ENCODE data around the gene PTPRG. TPM values are rescaled to one million over a fixed set of nuclear protein-coding genes. Genes with fewer than 3 reads are reported as not detected.

PTPRG gene
- total RNA-seq, 1 donor from 2014 or later = 34.1 TPM

DNA sequence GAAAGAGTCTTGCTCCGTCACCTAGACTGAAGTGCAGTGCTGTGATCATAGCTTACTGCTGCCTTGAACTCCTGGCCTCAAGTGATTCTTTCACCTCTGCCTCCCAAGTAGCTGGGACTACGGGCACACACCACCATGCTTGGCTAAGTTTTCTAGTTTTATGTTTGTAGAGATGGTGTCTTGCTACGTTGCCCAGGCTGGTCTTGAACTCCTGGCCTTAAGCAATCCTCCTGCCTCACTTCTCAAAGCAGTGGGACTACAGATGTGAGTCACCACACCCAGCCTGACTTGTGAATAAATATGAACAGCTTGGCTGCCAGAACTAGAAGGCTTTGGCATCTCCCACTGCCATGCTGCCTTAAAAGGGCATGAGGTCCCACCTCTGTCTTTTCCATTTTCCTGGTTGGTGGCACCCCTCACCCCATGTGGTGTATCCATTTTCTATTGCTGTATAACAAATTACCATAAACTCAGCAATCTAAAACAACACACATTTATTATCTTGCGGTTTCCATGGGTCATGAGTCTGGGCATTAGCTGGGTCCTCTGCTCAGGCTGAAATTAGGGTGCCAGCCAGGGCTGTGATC lies 44.3 kb downstream of the PTPRG start:
- ATAC-seq (no peak), DNase-seq (ENCODE audit: missing footprints) (no peak)
- intact Hi-C loops (cut with DNase I) = no loop called here

DNA sequence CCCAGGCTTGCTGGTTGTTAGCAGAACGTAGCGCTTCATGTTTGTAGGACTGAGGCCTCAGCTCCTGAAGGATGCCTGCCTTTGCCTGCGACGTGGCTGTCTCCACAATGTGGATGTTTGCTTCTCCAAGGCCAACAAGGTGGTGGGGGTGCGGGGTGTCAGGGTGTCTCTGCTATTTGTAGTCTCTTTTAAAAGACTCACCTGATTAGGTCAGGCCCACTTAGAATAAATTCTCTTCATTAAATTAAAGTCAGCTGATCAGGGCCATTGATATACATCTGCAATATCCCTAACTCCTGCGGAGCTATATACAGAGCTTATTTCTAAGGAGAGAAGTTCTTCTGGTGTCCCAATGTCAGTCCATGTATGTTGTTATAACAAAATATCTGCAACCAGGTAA lies 44.8 kb downstream of the PTPRG start:
- DNase-seq (ENCODE audit: missing footprints) (no peak), ATAC-seq (no peak)
- intact Hi-C loops (cut with DNase I) = no loop called here

DNA sequence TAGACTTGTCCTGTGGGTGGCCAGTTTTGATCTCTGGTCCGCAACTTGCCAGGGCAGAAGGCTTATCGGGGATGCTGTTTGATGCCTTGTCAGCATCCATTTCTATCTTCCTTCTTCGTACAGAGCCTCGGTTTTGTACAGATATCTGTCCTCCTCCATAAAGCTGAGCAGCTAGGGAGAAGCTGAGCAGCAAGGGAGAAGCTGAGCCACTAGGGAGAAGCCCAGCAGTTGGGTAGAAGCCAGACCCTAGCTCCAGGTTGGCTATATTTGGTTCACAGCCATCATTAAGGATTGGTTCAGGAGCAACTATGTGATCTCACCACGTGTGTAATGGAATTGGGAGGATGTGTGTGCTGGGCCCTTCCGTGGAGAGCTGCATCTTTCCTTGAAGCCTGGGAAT lies 46.7 kb downstream of the PTPRG start:
- intact Hi-C loops (cut with DNase I) = no loop called here
- no peak for ATAC-seq

DNA sequence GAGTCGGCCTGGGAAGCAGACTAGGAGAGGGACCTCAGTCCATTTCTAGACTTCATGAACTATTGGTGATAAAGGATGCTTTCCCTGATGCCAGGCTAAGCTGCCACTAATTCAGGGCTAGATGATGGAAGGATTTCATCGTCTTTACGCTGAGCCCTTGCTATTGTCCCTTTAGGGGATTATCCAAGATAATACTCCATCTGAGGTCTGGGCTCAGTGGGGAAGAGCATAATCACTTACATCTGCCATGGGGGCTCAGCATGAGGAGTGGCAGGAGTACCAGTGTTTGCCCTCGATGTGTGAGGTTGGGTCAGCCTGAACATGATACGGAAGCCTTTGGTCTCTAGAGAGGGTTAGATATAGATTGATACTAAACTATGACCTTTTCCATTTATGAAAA lies 47.3 kb downstream of the PTPRG start:
- no peak for ATAC-seq
- intact Hi-C loops (cut with DNase I) = no loop called here

More for the DNA sequence above, 46.7 kb downstream of the PTPRG start:
- DNase-seq (ENCODE audit: missing footprints) = no peak

DNA sequence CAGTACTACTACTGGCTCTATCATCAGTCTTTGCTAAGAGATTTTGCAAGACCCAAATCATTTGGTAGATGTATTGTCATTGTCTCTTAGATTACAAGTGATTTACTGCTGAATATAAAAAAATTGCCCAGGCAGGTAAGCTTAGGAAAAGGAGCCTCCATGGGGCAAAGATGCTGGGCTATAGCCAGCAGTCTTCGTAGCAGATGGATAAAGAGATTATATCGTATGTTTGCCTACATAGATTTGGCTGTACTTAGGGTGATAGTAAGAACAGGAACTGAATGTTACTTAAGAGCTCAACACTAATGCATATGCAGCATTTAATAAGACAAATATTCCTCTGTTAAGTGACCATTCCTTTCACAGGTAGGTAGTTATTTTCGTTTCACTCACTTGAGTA lies 48.9 kb downstream of the PTPRG start:
- no peak for ATAC-seq
- intact Hi-C loops (cut with DNase I) = no loop called here

More for the DNA sequence above, 47.3 kb downstream of the PTPRG start:
- no peak for DNase-seq (ENCODE audit: missing footprints)

DNA sequence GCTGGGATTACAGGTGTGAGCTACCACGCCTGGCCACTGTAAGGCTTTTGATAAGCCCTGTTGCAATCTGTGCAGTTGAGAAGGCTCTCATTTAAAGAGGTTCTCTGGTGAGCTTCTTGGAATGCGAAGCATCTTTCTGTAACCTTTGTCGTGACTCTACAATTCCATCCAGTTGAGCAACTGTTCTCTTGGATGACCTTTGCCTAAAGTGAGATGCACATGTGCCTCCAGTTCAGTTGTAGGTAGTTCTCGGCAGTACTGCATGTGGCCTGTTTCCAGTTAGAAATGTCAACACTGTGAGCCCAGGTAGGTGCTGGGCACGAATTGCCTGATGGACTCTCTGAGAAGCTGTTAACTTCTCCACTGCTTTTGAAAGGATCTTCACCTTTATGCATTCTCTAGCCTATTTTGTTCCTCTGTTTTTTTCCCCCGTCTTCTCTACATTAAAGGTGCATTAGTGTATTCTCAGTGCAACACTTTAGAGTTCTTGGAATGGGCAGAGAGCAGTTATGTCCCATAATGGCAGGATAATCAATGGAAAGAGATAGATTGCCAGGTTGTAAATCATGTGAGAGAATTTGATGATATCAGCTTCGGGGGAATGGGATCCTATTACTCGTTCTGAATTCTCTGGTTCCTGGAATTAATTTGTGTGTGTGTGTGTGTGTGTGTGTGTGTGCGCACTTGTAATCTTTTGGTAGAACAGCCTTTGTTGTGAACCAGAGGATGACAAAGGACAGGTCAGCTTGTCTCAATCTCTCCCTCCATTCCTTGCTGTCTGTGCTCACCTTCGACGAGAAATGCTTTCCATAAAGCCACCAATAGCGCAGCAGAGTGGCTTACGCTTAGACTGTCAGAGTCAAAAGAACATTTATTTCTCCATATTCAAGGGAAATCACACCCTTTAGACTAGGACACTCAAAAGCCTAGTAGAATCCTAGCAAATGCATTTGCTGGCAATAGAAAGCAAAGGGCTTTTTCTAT lies 51.1 kb downstream of the PTPRG start:
- intact Hi-C loops (cut with DNase I) = no loop called here
- no peak for ATAC-seq
- DNase-seq (ENCODE audit: missing footprints) = no peak

More for the DNA sequence above, 48.9 kb downstream of the PTPRG start:
- DNase-seq (ENCODE audit: missing footprints) = no peak

DNA sequence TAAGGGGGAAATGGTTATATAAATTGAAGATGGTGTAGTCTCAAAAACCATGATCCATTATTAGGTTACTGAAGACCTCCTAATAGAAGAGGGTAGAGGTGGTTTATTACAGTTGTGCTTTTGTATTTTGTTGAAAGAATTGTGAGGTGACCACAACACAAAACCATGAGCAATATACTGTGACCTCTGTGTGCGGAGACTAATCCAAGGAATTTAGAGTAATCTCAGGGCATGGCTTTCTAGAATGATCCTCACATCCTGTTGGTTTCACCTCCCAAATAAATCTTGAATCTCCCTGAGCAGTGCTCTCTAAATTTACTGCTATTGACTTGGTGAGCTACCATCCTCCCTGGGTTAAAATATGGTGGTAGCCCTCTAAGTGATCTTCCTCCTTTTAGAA lies 52.3 kb downstream of the PTPRG start:
- DNase-seq (ENCODE audit: missing footprints) (no peak), ATAC-seq (no peak)
- intact Hi-C loops (cut with DNase I) = no loop called here

DNA sequence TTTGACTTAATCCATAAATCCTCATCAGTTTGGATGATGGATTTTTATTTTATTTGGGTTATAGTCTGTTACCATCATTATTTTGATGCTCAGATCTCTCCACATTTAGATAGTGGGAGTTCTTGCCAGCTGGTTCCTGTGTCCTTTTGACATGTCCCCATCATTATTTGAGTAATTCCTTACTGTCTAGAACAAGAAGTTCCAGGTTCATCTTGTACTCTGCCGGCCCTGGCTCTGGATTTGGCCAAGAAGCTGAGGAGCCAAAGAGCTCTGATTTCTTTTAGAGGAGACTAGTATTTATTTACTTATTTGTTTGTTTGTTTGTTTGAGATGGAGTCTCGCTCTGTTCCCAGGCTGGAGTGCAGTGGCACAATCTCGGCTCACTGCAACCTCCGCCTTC lies 54.3 kb downstream of the PTPRG start:
- DNase-seq (ENCODE audit: missing footprints) (no peak), ATAC-seq (peak; percentile 51)
- intact Hi-C loops (cut with DNase I) = no loop called here

DNA sequence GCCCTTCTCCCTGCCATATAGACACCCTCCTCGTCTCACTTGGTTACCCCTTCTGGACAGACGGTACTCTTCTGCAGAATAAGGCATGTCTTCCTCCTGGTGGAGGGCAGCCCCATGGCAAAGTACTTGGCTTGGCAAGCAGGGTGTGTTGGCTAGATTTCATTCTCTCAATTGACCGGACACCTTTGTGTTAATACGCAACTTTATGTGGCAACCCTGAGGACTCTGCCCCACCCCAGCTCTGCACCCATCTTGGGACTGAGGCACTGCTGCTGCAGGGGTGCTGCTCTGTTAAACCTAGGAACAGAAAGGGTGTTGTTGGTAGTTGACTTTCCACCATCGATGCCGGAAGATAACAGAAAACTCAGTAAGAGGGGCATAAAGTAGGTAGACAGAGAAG lies 55.2 kb downstream of the PTPRG start:
- ATAC-seq = no peak
- intact Hi-C loops (cut with DNase I) = no loop called here
- no peak for DNase-seq (ENCODE audit: missing footprints)

DNA sequence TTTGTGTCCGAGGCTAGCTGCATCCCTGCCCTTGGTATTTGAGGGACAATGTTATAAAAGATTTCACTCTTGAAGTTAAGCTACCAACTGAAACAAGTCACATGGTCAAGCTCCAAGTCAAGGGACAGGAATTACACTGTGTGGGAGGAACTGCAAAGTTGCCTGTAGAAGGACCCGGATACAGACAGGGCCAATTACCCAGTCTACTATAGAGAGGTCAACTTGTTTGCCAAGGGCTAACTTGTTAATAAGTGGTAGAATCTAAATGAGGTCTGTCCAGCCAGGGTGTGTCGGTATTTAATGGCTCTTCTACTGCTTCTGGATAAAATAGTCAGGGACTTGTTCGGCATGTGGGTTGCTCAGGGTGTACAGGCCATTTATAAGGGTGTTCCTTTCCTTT lies 55.7 kb downstream of the PTPRG start:
- intact Hi-C loops (cut with DNase I) = no loop called here
- DNase-seq (ENCODE audit: missing footprints) = no peak
- no peak for ATAC-seq

DNA sequence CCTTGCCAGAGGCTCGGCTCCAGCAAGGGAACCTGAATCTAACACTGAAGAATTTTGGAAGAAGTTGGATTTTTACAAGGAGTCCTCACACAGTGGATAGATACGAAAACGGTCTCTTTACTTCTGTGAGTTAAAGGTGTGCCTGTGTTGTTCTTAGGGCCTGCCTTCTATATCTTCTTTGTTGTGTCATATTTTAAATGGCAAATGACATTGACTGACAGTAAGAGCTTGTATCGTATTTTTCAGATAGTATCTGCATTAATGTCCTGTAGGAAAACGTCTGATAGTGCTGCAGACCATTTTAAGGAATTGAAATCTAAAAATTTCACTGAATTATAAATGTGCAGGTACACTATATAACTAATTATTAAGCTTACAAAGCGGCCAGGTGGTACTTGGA lies 56.3 kb downstream of the PTPRG start:
- intact Hi-C loops (cut with DNase I) = no loop called here
- DNase-seq (ENCODE audit: missing footprints) = no peak
- no peak for ATAC-seq

DNA sequence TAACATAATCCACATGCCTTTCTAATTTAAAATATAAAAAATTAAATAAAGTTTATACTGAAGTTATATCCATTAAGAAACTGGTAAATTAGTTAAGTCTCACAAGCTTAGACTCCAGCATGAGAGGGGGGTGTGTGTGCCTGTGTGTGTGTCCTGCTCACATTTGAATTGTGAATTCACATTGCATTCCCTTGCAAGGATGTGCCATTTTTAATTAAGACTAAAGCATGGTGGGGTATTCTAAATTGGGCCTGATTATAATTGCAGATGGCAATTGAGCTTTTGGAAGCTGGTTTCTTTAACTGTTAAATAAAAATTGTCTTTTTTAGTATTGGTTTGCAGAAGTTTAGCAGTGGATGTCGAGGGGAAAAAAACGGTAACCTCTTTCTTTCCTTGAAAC lies 56.9 kb downstream of the PTPRG start:
- no peak for ATAC-seq
- DNase-seq (ENCODE audit: missing footprints) = no peak
- intact Hi-C loops (cut with DNase I) = no loop called here

DNA sequence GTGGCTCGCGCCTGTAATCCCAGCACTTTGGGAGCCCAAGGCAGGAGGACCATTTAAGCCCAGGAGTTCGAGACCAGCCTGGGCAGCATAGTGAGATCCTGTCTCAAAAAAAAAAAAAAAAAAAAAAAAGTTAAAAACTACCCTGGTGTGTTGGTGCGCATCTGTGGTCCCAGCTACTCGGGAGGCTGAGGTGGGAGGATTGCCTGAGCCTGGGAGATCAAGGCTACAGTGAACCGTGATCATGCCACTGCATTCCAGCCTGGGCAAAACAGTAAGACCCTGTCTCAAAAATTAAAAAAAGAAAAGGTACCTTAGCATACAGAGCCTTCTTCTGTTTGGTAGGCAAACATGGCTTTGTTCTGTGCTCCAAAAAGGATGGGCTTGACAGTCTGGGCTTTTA lies 57.5 kb downstream of the PTPRG start:
- intact Hi-C loops (cut with DNase I) = no loop called here
- DNase-seq (ENCODE audit: missing footprints) (no peak), ATAC-seq (no peak)

DNA sequence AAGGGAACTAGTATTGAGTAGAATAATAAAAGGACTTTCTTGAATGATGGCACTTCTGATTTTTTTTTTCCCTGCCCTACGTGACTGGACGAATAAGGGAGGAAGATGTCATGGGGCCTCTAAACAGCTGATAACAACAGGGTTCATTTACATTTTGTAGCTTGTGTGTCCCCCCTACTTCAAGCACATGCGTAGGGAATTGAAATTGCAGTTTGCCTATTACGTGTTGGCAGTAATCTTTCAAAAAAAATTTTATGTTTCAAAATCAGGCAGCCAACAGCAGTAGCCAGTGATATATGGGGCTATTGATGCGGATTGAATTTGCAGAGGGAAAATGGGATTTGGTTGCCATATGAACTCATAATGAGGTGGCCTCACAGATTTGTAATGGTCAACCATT lies 58.7 kb downstream of the PTPRG start:
- DNase-seq (ENCODE audit: missing footprints) (no peak), ATAC-seq (no peak)
- intact Hi-C loops (cut with DNase I) = no loop called here

DNA sequence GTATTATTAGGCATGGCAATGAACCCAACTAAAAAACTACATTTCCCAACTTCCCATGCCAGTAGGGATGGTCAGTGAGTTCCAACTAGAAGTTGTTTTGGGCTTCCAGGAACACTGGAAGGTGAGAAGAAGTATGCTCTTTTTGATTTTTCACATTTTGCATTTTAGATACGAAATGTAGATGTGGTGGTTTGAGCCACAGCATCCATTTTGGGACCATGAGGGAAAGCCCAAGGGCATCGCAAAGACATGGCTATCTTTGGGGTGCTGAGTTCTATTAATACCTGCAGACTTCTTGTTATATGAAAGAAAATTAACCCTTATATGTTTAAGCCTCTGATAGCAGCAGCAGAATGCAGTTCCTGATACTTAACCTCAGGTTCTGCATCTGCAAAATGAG lies 62.9 kb downstream of the PTPRG start:
- no peak for DNase-seq (ENCODE audit: missing footprints)
- ATAC-seq = no peak
- intact Hi-C loops (cut with DNase I) = no loop called here

DNA sequence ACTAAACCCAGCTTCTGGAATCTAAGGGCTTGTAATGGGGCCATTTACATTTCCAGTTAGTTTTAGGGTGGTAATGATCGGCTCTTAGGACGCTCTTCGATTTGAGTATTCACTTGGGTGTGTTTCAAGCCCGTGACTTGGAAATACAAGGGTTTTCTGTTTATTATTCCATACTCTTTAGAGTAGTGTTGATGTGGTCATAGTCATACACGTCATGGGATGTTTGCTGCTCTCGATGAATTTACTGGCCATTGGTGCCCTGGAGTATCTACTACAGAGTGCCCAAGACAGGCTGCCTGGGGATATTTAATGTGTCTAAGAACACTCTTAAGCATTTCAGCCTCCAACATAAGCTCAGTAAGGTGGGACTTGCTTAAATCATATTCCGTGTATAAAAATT lies 64.1 kb downstream of the PTPRG start:
- intact Hi-C loops (cut with DNase I) = no loop called here
- DNase-seq (ENCODE audit: missing footprints) (no peak), ATAC-seq (no peak)

DNA sequence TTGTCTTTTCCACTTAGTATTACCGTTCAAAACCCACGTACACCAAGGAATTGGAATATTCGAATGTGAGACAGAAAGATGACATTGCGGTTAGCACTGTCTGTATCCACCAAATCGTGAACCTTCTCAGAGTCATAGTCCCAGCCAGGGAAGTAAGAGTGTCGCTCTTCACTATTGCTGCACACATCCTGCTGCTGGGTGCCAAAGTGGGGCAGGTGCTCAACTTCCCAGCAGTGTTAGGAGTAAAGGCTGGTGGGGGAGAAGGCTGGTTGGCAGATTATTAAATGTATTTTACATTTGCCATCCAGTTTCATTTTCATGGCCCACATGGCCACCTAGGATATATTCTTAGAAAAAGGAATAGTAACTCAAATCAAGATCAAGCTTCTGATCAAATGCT lies 65.1 kb downstream of the PTPRG start:
- intact Hi-C loops (cut with DNase I) = no loop called here
- DNase-seq (ENCODE audit: missing footprints) (no peak), ATAC-seq (no peak)

DNA sequence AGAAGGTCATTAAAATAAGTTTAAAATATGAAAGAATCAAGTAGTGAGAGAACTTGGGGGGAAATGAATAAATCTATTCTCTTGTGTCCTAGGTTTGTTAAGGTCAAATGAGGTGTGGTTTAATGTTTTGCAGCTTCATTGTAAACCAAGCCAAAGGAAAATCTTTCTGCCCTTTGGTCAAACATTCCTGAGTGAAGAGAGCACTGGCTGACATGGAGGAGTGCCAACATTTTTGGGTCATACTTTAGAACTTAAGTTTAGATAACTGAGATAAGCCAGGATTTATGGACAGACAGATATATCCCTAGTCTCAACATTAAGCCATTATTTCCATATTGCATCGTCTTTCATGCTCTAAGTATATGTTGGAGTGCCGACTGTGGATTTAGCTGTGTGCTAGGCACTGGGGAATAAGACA lies 66.4 kb downstream of the PTPRG start:
- DNase-seq (ENCODE audit: missing footprints) (no peak), ATAC-seq (peak; percentile 32)
- intact Hi-C loops (cut with DNase I) = no loop called here

DNA sequence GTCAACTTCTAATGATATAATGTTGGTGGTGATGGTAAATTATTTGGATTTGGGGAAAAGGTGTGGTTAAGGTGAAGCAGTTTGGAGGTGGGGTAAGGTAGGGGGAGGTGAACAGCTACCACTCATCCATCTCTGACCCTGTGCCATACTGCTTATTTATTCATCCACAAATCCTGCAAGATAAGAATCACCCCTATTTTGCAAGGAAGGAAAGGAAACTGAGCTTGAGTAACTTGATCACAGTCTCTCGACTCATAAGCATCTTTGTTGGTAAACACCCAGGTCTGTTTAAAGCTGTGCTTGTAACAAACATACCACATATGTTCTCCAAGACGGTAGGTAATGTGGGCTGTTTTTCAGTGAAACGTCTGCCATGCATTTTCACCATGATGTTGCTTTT lies 67.3 kb downstream of the PTPRG start:
- no peak for ATAC-seq
- no peak for DNase-seq (ENCODE audit: missing footprints)
- intact Hi-C loops (cut with DNase I) = no loop called here

DNA sequence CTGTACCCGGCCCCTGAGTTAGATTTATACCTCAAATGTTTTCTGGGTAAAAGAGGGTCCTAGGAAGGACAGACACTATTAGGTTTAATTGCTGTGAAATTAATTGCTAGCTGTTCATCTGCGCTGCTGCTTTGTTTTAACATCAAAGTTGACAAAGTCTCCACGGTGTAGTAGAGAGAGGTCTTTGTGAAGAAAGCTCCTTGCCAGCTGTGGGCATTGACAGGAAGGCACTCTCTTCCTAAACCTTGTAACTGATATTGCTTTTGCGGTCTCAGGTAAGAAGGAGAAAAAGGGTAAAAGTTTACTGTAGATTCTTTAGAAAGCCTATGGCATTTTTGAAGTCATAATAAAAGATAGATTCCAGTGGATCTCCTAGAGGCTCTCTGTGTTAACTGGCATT lies 68.1 kb downstream of the PTPRG start:
- intact Hi-C loops (cut with DNase I) = no loop called here
- ATAC-seq (no peak), DNase-seq (ENCODE audit: missing footprints) (no peak)

All from Right ventricle myocardium inferior (tissue), 1 donor.